Natural killer cell treated with Interleukin-12 subunit alpha and Interleukin-12 subunit beta and Interleukin-15 and Interleukin-18, amount 100 ng/mL, for 72 hours (primary cell): Measurements from ENCODE around the gene SIM1. TPM values are rescaled to one million over a fixed set of nuclear protein-coding genes. Genes with fewer than 3 reads are reported as not detected.
"Not testable (repeated sequence)": the region's sequence is repeated elsewhere in the genome, so short reads cannot be mapped to it uniquely, and the experiment has no call there.

Experiments
- ATAC-seq, 2 donors: fragments of 150-1000 bp; cut with Tn5 transposase in 1 of 2; sonication (Bioruptor Pico), chemical (Tn5 transposase) in 1 of 2; 2 replicates each; pipeline ENCODE4 v1.10.0; 2021
- DNase-seq: peaks from one replicate; pipeline ENCODE4 v3.0.0; 2022; ENCODE audit warnings: low spot score
- H3K27ac Mint-ChIP-seq, 2 donors: 1 replicate in 1 of 2; 2 replicates in 1 of 2; pipeline ENCODE4 v1.8.0; 2022; ENCODE audit warnings: mixed read lengths in 2 of 2, mild to moderate bottlenecking in 1 of 2, moderate library complexity in 1 of 2
- H3K27me3 Mint-ChIP-seq, 2 donors: 1 replicate in 1 of 2; 2 replicates in 1 of 2; pipeline ENCODE4 v1.8.0; 2022; ENCODE audit warnings: mixed read lengths in 2 of 2
- H3K36me3 Mint-ChIP-seq: one replicate; pipeline ENCODE4 v1.8.0; 2022; ENCODE audit warnings: mixed read lengths
- H3K4me1 Mint-ChIP-seq, 2 donors: 1 replicate in 1 of 2; 2 replicates in 1 of 2; pipeline ENCODE4 v1.8.0; 2022; ENCODE audit warnings: low read depth in 2 of 2, mixed read lengths in 2 of 2, mild to moderate bottlenecking in 1 of 2
- H3K4me3 Mint-ChIP-seq: one replicate; pipeline ENCODE4 v1.8.0; 2022; ENCODE audit warnings: mixed read lengths
- H3K9me3 Mint-ChIP-seq: 2 replicates; pipeline ENCODE4 v1.8.0; 2022; ENCODE audit warnings: mixed read lengths
- total RNA-seq, 2 donors: library from RNA; stranded (reverse); gene quantifications; one replicate each; pipeline ENCODE4 v1.2.3, GENCODE V29; 2022

The SIM1 gene
- total RNA-seq, 2 donors from 2014 or later, result not detected

- Mint-ChIP-seq H3K4me1 (no peaks in the 10 kb centered on the region), H3K27me3 (no peaks in the 10 kb centered on the region), H3K36me3 (no peaks in the 10 kb centered on the region), H3K27ac (no peak overlapping the region), H3K9me3 (no peaks in the 10 kb centered on the region), H3K4me3 (no peak overlapping the region)
- ATAC-seq (no peak), DNase-seq (no peak)
These were observed 75.7 kb downstream of the SIM1 start for GRCh38 chr6:100388868-100389519.

GRCh38 chr6:100382767-100383195, 81.9 kb downstream of the SIM1 start:
- no peaks in the 10 kb centered on the region for H3K36me3 Mint-ChIP-seq
- no peak overlapping the region for H3K4me3 Mint-ChIP-seq
- H3K27ac Mint-ChIP-seq, result no peak overlapping the region
- no peaks in the 10 kb centered on the region for H3K27me3 Mint-ChIP-seq
- DNase-seq, result no peak
- no peaks in the 10 kb centered on the region for H3K9me3 Mint-ChIP-seq
- no peaks in the 10 kb centered on the region for H3K4me1 Mint-ChIP-seq
- ATAC-seq, result no peak

- Mint-ChIP-seq H3K9me3 (no peaks in the 10 kb centered on the region), H3K27me3 (no peaks in the 10 kb centered on the region), H3K4me1 (no peaks in the 10 kb centered on the region), H3K4me3 (no peak overlapping the region), H3K36me3 (no peaks in the 10 kb centered on the region), H3K27ac (no peak overlapping the region)
- DNase-seq, result no peak
- no peak for ATAC-seq
These were observed 82.7 kb downstream of the SIM1 start for GRCh38 chr6:100382031-100382430.

GRCh38 chr6:100381111-100381510, 83.6 kb downstream of the SIM1 start:
- H3K27ac Mint-ChIP-seq, result no peak overlapping the region
- ATAC-seq (no peak), DNase-seq (no peak)
- no peaks in the 10 kb centered on the region for H3K9me3 Mint-ChIP-seq
- no peaks in the 10 kb centered on the region for H3K36me3 Mint-ChIP-seq
- no peaks in the 10 kb centered on the region for H3K27me3 Mint-ChIP-seq
- no peaks in the 10 kb centered on the region for H3K4me1 Mint-ChIP-seq
- no peak overlapping the region for H3K4me3 Mint-ChIP-seq

GRCh38 chr6:100379386-100379785, 85.3 kb downstream of the SIM1 start:
- no peaks in the 10 kb centered on the region for H3K4me1 Mint-ChIP-seq
- H3K9me3 Mint-ChIP-seq, result no peaks in the 10 kb centered on the region
- DNase-seq (no peak), ATAC-seq (no peak)
- no peak overlapping the region for H3K4me3 Mint-ChIP-seq
- no peaks in the 10 kb centered on the region for H3K27me3 Mint-ChIP-seq
- no peaks in the 10 kb centered on the region for H3K36me3 Mint-ChIP-seq
- no peak overlapping the region for H3K27ac Mint-ChIP-seq

- Mint-ChIP-seq H3K4me1 (no peaks in the 10 kb centered on the region), H3K27me3 (no peaks in the 10 kb centered on the region), H3K4me3 (no peak overlapping the region), H3K9me3 (no peaks in the 10 kb centered on the region), H3K27ac (no peak overlapping the region), H3K36me3 (no peaks in the 10 kb centered on the region)
- ATAC-seq (no peak), DNase-seq (no peak)
These were observed 86.1 kb downstream of the SIM1 start for GRCh38 chr6:100378576-100378975.

GRCh38 chr6:100376103-100376502, 88.6 kb downstream of the SIM1 start:
- DNase-seq (no peak), ATAC-seq (peak in 1 of 2 donors; percentile 59)
- H3K27ac Mint-ChIP-seq, result no peak overlapping the region
- no peak overlapping the region for H3K4me3 Mint-ChIP-seq
- H3K36me3 Mint-ChIP-seq, result no peaks in the 10 kb centered on the region
- H3K9me3 Mint-ChIP-seq, result no peaks in the 10 kb centered on the region
- no peaks in the 10 kb centered on the region for H3K4me1 Mint-ChIP-seq
- H3K27me3 Mint-ChIP-seq, result no peaks in the 10 kb centered on the region

- H3K4me3 Mint-ChIP-seq, result no peak overlapping the region
- no peaks in the 10 kb centered on the region for H3K27me3 Mint-ChIP-seq
- no peaks in the 10 kb centered on the region for H3K36me3 Mint-ChIP-seq
- H3K9me3 Mint-ChIP-seq, result no peaks in the 10 kb centered on the region
- no peak overlapping the region for H3K27ac Mint-ChIP-seq
- DNase-seq (no peak), ATAC-seq (no peak)
- no peaks in the 10 kb centered on the region for H3K4me1 Mint-ChIP-seq
These were observed 92.2 kb downstream of the SIM1 start for GRCh38 chr6:100372326-100373091.

GRCh38 chr6:100371591-100371990, 93.1 kb downstream of the SIM1 start:
- ATAC-seq, result no peak
- Mint-ChIP-seq H3K4me3 (no peak overlapping the region), H3K9me3 (no peaks in the 10 kb centered on the region), H3K27ac (no peak overlapping the region), H3K4me1 (no peaks in the 10 kb centered on the region), H3K36me3 (no peaks in the 10 kb centered on the region), H3K27me3 (no peaks in the 10 kb centered on the region)
- DNase-seq, result no peak

- Mint-ChIP-seq H3K9me3 (peaks cover 3% of the 10 kb centered on the region), H3K4me3 (no peak overlapping the region), H3K36me3 (no peaks in the 10 kb centered on the region), H3K27ac (no peak overlapping the region), H3K4me1 (no peaks in the 10 kb centered on the region), H3K27me3 (peaks cover 0 to 3% of the 10 kb centered on the region in 2 donors)
- no peak for ATAC-seq
- no peak for DNase-seq
These were observed 94.5 kb downstream of the SIM1 start for GRCh38 chr6:100370265-100370664.

- H3K4me1 Mint-ChIP-seq, result no peaks in the 10 kb centered on the region
- no peaks in the 10 kb centered on the region for H3K36me3 Mint-ChIP-seq
- ATAC-seq, result no peak
- H3K27me3 Mint-ChIP-seq, result peaks cover 0 to 5% of the 10 kb centered on the region in 2 donors
- peaks cover 7% of the 10 kb centered on the region for H3K9me3 Mint-ChIP-seq
- no peak overlapping the region for H3K27ac Mint-ChIP-seq
- no peak for DNase-seq
- no peak overlapping the region for H3K4me3 Mint-ChIP-seq
These were observed 98.3 kb downstream of the SIM1 start for GRCh38 chr6:100366419-100366818.

- peaks cover 0 to 5% of the 10 kb centered on the region in 2 donors for H3K27me3 Mint-ChIP-seq
- ATAC-seq (no peak), DNase-seq (no peak)
- H3K4me3 Mint-ChIP-seq, result no peak overlapping the region
- no peaks in the 10 kb centered on the region for H3K4me1 Mint-ChIP-seq
- no peaks in the 10 kb centered on the region for H3K36me3 Mint-ChIP-seq
- H3K27ac Mint-ChIP-seq, result no peak overlapping the region
- H3K9me3 Mint-ChIP-seq, result peaks cover 7% of the 10 kb centered on the region
These were observed 101.1 kb downstream of the SIM1 start for GRCh38 chr6:100363651-100364050.

- not testable (repeated sequence) for ATAC-seq, H3K4me1 Mint-ChIP-seq, H3K36me3 Mint-ChIP-seq, H3K4me3 Mint-ChIP-seq, H3K9me3 Mint-ChIP-seq, H3K27ac Mint-ChIP-seq, DNase-seq
- peaks cover 0 to 11% of the 10 kb centered on the region in 2 donors for H3K27me3 Mint-ChIP-seq
These were observed 109.7 kb downstream of the SIM1 start for GRCh38 chr6:100354736-100355641.
